Measurements from ENCODE around the gene ZMYND8.

DNA sequence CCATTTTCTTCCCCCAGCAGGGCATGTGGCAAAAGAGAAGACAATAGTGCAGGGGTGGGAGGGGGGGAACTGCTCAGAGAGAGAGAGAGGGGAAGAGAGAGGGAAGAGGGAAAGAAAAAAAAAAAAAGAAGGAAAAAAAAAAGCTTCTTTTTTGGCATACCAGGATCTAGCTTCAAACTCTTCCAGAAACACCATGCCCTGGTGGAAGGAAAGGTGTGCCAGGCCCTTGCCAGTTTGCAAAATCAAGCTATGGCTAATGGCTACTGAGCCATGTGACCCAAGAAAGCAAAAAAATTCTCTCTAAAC lies 326 bp downstream of the ZMYND8 start:
- TF ChIP-seq GATA3 (IDR thresholded peaks at IDR 0.05; ENCODE audit: low read depth, low read length) (no peak), GATA2 (IDR thresholded peaks at IDR 0.05; ENCODE audit: low read depth, low read length) (no peak)

Data from SH-SY5Y (cell line).